ENCODE data around the gene MCCC1. TPM values are rescaled to one million over a fixed set of nuclear protein-coding genes. Genes with fewer than 3 reads are reported as not detected.

Gene MCCC1
- total and polyA plus RNA-seq, 10 of the 15 experiments (the other 5 are each of a cell fraction or from before 2014, with no cell fraction given), result 35.0 to 71.7 (median 47.0) TPM

- ATAC-seq (no peak), FAIRE-seq (no peak), DNase-seq (ENCODE audit: low read depth, low spot score) (no peak)
- WGBS (ENCODE audit: insufficient coverage, insufficient replicate concordance, low lambda C conversion rate, missing lambda C conversion rate), result 51% methylated on average over 4 of the region's 4 CpGs
- no peak overlapping the region for H3K27ac ChIP-seq (ENCODE audit: control insufficient read depth, insufficient read depth)
- BruUV-seq (replicated peaks), result no TSS peak
- H4K20me1 ChIP-seq (ENCODE audit: control insufficient read depth, insufficient read depth), result no peaks in the 10 kb centered on the region
- SMC1A ChIA-PET (ENCODE audit: uncharacterized antibody, unreplicated experiment), result interaction anchor here (1.0 kb wide), 1 partner anchor 15 kb away, joined by 4 read pairs; no protein-coding TSS in a partner anchor
- H3K9me3 ChIP-seq (replicated peaks; ENCODE audit: control insufficient read depth, insufficient read depth, low read length), result no peaks in the 10 kb centered on the region; the same call in 2 of the 3 replicates
- peaks cover 1 to 12% of the 10 kb centered on the region in 2 experiments; a peak in 3 of 4 replicates for H3K36me3 ChIP-seq (ENCODE audit: control insufficient read depth in 2 of 2, insufficient read depth in 2 of 2, low read length in 1 of 2)
- RAD21 ChIA-PET (ENCODE audit: unreplicated experiment), result interaction anchor here (1.1 kb wide), 1 partner anchor 14 kb away, joined by 3 read pairs; the partner anchor contains the start of gene LAMP3
- H3K79me2 ChIP-seq (ENCODE audit: control insufficient read depth, insufficient read depth, low read length), result no peaks in the 10 kb centered on the region
- CTCF ChIA-PET, result interaction anchor here (1.0 to 2.0 kb wide), 3 partner anchors 24 to 37 kb away, joined by 3 to 6 read pairs (median 5); no protein-coding TSS in a partner anchor
- POLR2A ChIA-PET, result interaction anchor here (1.0 kb wide), 1 partner anchor 18 kb away, joined by 3 read pairs; no protein-coding TSS in a partner anchor
- TF ChIP-seq ZBTB33 (IDR thresholded peaks at IDR 0.05), result no peak
- no peak for TF ChIP-seq ZSCAN29 (IDR thresholded peaks at IDR 0.05)
- no peak for TF ChIP-seq KDM1A (IDR thresholded peaks at IDR 0.05; ENCODE audit: borderline replicate concordance)
- no peak for TF ChIP-seq ASH2L (IDR thresholded peaks at IDR 0.05; ENCODE audit: borderline replicate concordance, low read depth)
- TF ChIP-seq ELK1 (IDR thresholded peaks at IDR 0.05; ENCODE audit: low read depth, low read length), result no peak
- no peak for TF ChIP-seq ZNF592 (IDR thresholded peaks at IDR 0.05)
- no peak for TF ChIP-seq HDGF (IDR thresholded peaks at IDR 0.05)
- no peak for TF ChIP-seq BCLAF1 (IDR thresholded peaks at IDR 0.05)
- no peak for TF ChIP-seq USF1 (IDR thresholded peaks at IDR 0.05; ENCODE audit: borderline replicate concordance, extremely low read length, insufficient read depth, low read depth, low read length)
- no peak for TF ChIP-seq CBFB (IDR thresholded peaks at IDR 0.05; ENCODE audit: low read depth)
- no peak for TF ChIP-seq EP300 (IDR thresholded peaks at IDR 0.05; ENCODE audit: borderline replicate concordance in 1 of 2, control insufficient read depth in 1 of 2, low read depth in 2 of 2, low read length in 2 of 2)
- no peak for TF ChIP-seq SMAD5 (IDR thresholded peaks at IDR 0.05; ENCODE audit: low read depth)
- in situ Hi-C loops (cut with MboI), result no loop called here
- no peak overlapping the region for H3K9ac ChIP-seq (ENCODE audit: control insufficient read depth, insufficient read depth, low read length)
- peaks cover 2% of the 10 kb centered on the region for H3K4me1 ChIP-seq (ENCODE audit: control insufficient read depth, insufficient read depth, low read length)
- no peak overlapping the region for H3K4me3 ChIP-seq
- H3K27me3 ChIP-seq (replicated peaks in 1 of 2; ENCODE audit: control insufficient read depth in 2 of 2, insufficient read depth in 2 of 2, low read length in 1 of 2), result no peaks in the 10 kb centered on the region
- intact Hi-C loops (cut with micrococcal nuclease; ENCODE audit: unreplicated experiment), result no loop called here
- H3K4me2 ChIP-seq (ENCODE audit: control insufficient read depth, insufficient read depth), result no peak overlapping the region
- H2AFZ ChIP-seq (ENCODE audit: control insufficient read depth, low read depth, low read length), result no peak overlapping the region
Measured at GRCh38 chr3:183148056-183148455, 48.8 kb upstream of the MCCC1 start.

All from GM12878 (cell line).